Neural progenitor cell (in vitro differentiated cells): ENCODE results near the gene GABARAPL1. TPM values are rescaled to one million over a fixed set of nuclear protein-coding genes. Genes with fewer than 3 reads are reported as not detected.

Experiments used
- DNase-seq: peaks from one replicate; pipeline ENCODE4 v3.0.0-alpha.2; 2016; ENCODE audit warnings: low spot score
- H2AFZ ChIP-seq: fragments of 200-600 bp; sonication (generic); replicated peaks from 2 replicates; pipeline ENCODE4 v1.6.1; 2016; ENCODE audit warnings: antibody characterized with exemption
- H3F3A ChIP-seq: fragments of 200-600 bp; sonication (generic); 2 replicates; pipeline ENCODE4 v1.6.1; 2016; ENCODE audit warnings: antibody characterized with exemption, low read depth
- H3K27ac ChIP-seq: fragments of 200-600 bp; sonication (generic); 2 replicates; pipeline ENCODE4 v1.5.1; 2016; ENCODE audit warnings: mild to moderate bottlenecking
- H3K27me3 ChIP-seq: fragments of 200-600 bp; sonication (generic); 2 replicates; pipeline ENCODE4 v1.6.1; 2016; ENCODE audit warnings: mild to moderate bottlenecking, moderate library complexity
- H3K36me3 ChIP-seq: fragments of 200-600 bp; sonication (generic); 2 replicates; pipeline ENCODE4 v1.5.1; 2016
- H3K4me1 ChIP-seq: fragments of 200-600 bp; sonication (generic); 2 replicates; pipeline ENCODE4 v1.6.1; 2016; ENCODE audit warnings: mixed run types
- H3K4me2 ChIP-seq: fragments of 200-600 bp; sonication (generic); 2 replicates; pipeline ENCODE4 v1.6.1; 2016
- H3K4me3 ChIP-seq: fragments of 200-600 bp; sonication (generic); 2 replicates; pipeline ENCODE4 v1.5.1; 2016
- H3K79me2 ChIP-seq: fragments of 200-600 bp; sonication (generic); 2 replicates; pipeline ENCODE4 v1.6.1; 2016; ENCODE audit warnings: low read depth
- H3K9ac ChIP-seq: fragments of 200-600 bp; sonication (generic); 2 replicates; pipeline ENCODE4 v1.6.1; 2016
- H3K9me3 ChIP-seq: fragments of 200-600 bp; sonication (generic); 2 replicates; pipeline ENCODE4 v1.5.1; 2016; ENCODE audit warnings: low read depth
- H4K20me1 ChIP-seq: fragments of 200-600 bp; sonication (generic); 2 replicates; pipeline ENCODE4 v1.6.1; 2016; ENCODE audit warnings: low read depth
- H3K27ac Mint-ChIP-seq: 3 replicates; pipeline ENCODE4 v1.8.0; 2021; ENCODE audit warnings: mixed read lengths
- H3K27me3 Mint-ChIP-seq: 2 replicates; pipeline ENCODE4 v1.8.0; 2022; ENCODE audit warnings: low read depth, mild to moderate bottlenecking, inconsistent platforms, moderate library complexity, mixed read lengths; ENCODE audit not compliant: insufficient read depth
- H3K36me3 Mint-ChIP-seq: 3 replicates; pipeline ENCODE4 v1.8.0; 2021; ENCODE audit warnings: mixed read lengths
- H3K4me1 Mint-ChIP-seq: 3 replicates; pipeline ENCODE4 v1.8.0; 2021; ENCODE audit warnings: mixed read lengths
- H3K4me3 Mint-ChIP-seq: 3 replicates; pipeline ENCODE4 v1.8.0; 2021; ENCODE audit warnings: mild to moderate bottlenecking, moderate library complexity, mixed read lengths
- H3K9me3 Mint-ChIP-seq: 3 replicates; pipeline ENCODE4 v1.8.0; 2020; ENCODE audit warnings: mixed read lengths
- CTCF ChIP-seq: fragments of 200-600 bp; sonication (generic); IDR thresholded peaks from 2 replicates; pipeline ENCODE4 v1.5.1; 2017; ENCODE audit warnings: antibody characterized with exemption, mild to moderate bottlenecking
- EZH2 ChIP-seq: fragments of 200-600 bp; sonication (generic); IDR thresholded peaks from 2 replicates; pipeline ENCODE4 v1.6.1; 2017; ENCODE audit warnings: antibody characterized with exemption, mild to moderate bottlenecking, moderate library complexity
- EZH2phosphoT487 ChIP-seq: fragments of 200-600 bp; sonication (generic); IDR thresholded peaks from 2 replicates; pipeline ENCODE4 v1.6.1; 2017; ENCODE audit warnings: antibody characterized with exemption
- total RNA-seq: library from RNA; depleted of rRNA; stranded (reverse); fragments of >200 nt; gene quantifications from 2 replicates; pipeline ENCODE4 v1.2.3, GENCODE V29; 2015; ENCODE audit warnings: low replicate concordance

GABARAPL1 gene
- total RNA-seq, 1 donor from 2014 or later: 38.9 TPM

- Histone ChIP-seq H4K20me1 (no peaks in the 10 kb centered on the region), H3K4me2 (no peak overlapping the region), H3K9ac (no peak overlapping the region), H3K4me1 (peaks cover 5% of the 10 kb centered on the region), H3K79me2 (no peaks in the 10 kb centered on the region), H3K36me3 (no peaks in the 10 kb centered on the region), H3K9me3 (no peaks in the 10 kb centered on the region), H2AFZ (no peak overlapping the region), H3K27me3 (no peaks in the 10 kb centered on the region), H3K27ac (no peak overlapping the region), H3K4me3 (no peak overlapping the region), H3F3A (no peaks in the 10 kb centered on the region)
- Mint-ChIP-seq H3K4me1 (peaks cover 9% of the 10 kb centered on the region), H3K9me3 (peaks cover 2% of the 10 kb centered on the region), H3K36me3 (peaks cover 29% of the 10 kb centered on the region), H3K27ac (no peak overlapping the region), H3K27me3 (peaks cover 2% of the 10 kb centered on the region), H3K4me3 (no peak overlapping the region)
- no peak for DNase-seq
- TF ChIP-seq EZH2 (no peak), CTCF (no peak), EZH2phosphoT487 (no peak)
Measured at GRCh38 chr12:10226731-10227130, 14.1 kb downstream of the GABARAPL1 start.

GRCh38 chr12:10227648-10228047 lies 15.0 kb downstream of the GABARAPL1 start:
- Histone ChIP-seq H3K9ac (no peak overlapping the region), H2AFZ (no peak overlapping the region), H3K4me1 (peaks cover 5% of the 10 kb centered on the region), H3K36me3 (no peaks in the 10 kb centered on the region), H3F3A (no peaks in the 10 kb centered on the region), H4K20me1 (no peaks in the 10 kb centered on the region), H3K4me2 (no peak overlapping the region), H3K79me2 (no peaks in the 10 kb centered on the region), H3K27me3 (no peaks in the 10 kb centered on the region), H3K9me3 (no peaks in the 10 kb centered on the region), H3K27ac (no peak overlapping the region), H3K4me3 (no peak overlapping the region)
- no peak overlapping the region for H3K27ac Mint-ChIP-seq
- H3K27me3 Mint-ChIP-seq: peaks cover 2% of the 10 kb centered on the region
- TF ChIP-seq EZH2 (no peak), CTCF (no peak), EZH2phosphoT487 (no peak)
- peaks cover 9% of the 10 kb centered on the region for H3K4me1 Mint-ChIP-seq
- peaks cover 20% of the 10 kb centered on the region for H3K36me3 Mint-ChIP-seq
- H3K4me3 Mint-ChIP-seq: no peak overlapping the region
- peaks cover 3% of the 10 kb centered on the region for H3K9me3 Mint-ChIP-seq
- no peak for DNase-seq

- no peaks in the 10 kb centered on the region for H3K36me3 ChIP-seq
- H3K79me2 ChIP-seq: no peaks in the 10 kb centered on the region
- no peak overlapping the region for H3K9ac ChIP-seq
- H3K4me1 ChIP-seq: no peaks in the 10 kb centered on the region
- H3K27me3 Mint-ChIP-seq: peaks cover 2% of the 10 kb centered on the region
- no peak overlapping the region for H3K4me2 ChIP-seq
- H3K4me1 Mint-ChIP-seq: no peaks in the 10 kb centered on the region
- no peak for DNase-seq
- no peaks in the 10 kb centered on the region for H3F3A ChIP-seq
- H3K9me3 ChIP-seq: peaks cover 4% of the 10 kb centered on the region
- H3K27me3 ChIP-seq: no peaks in the 10 kb centered on the region
- H3K27ac ChIP-seq: no peak overlapping the region
- H4K20me1 ChIP-seq: no peaks in the 10 kb centered on the region
- no peak overlapping the region for H3K4me3 ChIP-seq
- no peak overlapping the region for H3K27ac Mint-ChIP-seq
- TF ChIP-seq CTCF (no peak), EZH2 (no peak), EZH2phosphoT487 (no peak)
- peaks cover 18% of the 10 kb centered on the region for H3K9me3 Mint-ChIP-seq
- H3K36me3 Mint-ChIP-seq: peaks cover 2% of the 10 kb centered on the region
- no peak overlapping the region for H2AFZ ChIP-seq
- H3K4me3 Mint-ChIP-seq: no peak overlapping the region
Measured at GRCh38 chr12:10234562-10234961, 21.9 kb downstream of the GABARAPL1 start.
